ENCODE data around the gene AAK1. TPM values are rescaled to one million over a fixed set of nuclear protein-coding genes. Genes with fewer than 3 reads are reported as not detected.

Gene AAK1
- polyA plus RNA-seq, 1 donor (not counting 4 experiments of a cell fraction or from before 2014, with no cell fraction given) = 12.3 TPM

DNA sequence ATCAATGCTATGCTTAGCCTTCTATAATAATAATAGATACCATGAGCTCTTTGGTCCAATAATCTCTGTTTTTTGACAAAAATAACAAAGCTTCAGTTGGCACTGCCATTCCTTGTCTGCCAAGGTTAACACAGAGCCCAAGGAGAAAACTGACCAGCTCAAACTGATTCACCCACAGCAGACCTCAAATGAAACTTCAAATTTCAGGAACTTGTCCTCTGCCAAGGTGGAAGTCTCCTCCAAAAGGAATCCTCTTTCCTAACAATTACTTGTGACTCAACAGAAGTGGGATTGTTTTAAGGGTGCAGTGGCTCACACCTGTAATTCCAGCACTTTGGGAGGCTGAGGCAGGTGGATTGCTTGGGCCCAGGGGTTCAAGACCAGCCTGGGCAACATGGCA, 12.1 kb downstream of the AAK1 start:
- H3K9me1 ChIP-seq (ENCODE audit: control insufficient read depth, extremely low read depth, insufficient read depth, low read length) = no peaks in the 10 kb centered on the region
- no peaks in the 10 kb centered on the region for H3K4me1 ChIP-seq (ENCODE audit: control insufficient read depth, extremely low read depth, insufficient read depth, low read length)
- H3K27ac ChIP-seq (ENCODE audit: control insufficient read depth, insufficient read depth, low read length) = no peak overlapping the region
- no peak overlapping the region for H3K9ac ChIP-seq (ENCODE audit: control insufficient read depth, extremely low read depth, insufficient read depth, low read length)
- H3K79me2 ChIP-seq (ENCODE audit: control insufficient read depth, insufficient read depth, low read length) = peaks cover 68% of the 10 kb centered on the region
- H3K9me3 ChIP-seq (ENCODE audit: control insufficient read depth, low read depth, low read length) = no peaks in the 10 kb centered on the region
- peaks cover 3% of the 10 kb centered on the region for H4K20me1 ChIP-seq (ENCODE audit: control insufficient read depth, extremely low read depth, insufficient read depth, low read length)
- TF ChIP-seq, protein P1, sequence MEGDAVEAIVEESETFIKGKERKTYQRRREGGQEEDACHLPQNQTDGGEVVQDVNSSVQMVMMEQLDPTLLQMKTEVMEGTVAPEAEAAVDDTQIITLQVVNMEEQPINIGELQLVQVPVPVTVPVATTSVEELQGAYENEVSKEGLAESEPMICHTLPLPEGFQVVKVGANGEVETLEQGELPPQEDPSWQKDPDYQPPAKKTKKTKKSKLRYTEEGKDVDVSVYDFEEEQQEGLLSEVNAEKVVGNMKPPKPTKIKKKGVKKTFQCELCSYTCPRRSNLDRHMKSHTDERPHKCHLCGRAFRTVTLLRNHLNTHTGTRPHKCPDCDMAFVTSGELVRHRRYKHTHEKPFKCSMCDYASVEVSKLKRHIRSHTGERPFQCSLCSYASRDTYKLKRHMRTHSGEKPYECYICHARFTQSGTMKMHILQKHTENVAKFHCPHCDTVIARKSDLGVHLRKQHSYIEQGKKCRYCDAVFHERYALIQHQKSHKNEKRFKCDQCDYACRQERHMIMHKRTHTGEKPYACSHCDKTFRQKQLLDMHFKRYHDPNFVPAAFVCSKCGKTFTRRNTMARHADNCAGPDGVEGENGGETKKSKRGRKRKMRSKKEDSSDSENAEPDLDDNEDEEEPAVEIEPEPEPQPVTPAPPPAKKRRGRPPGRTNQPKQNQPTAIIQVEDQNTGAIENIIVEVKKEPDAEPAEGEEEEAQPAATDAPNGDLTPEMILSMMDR (optimal IDR thresholded peaks at IDR 0.05 in 1 of 3, IDR thresholded peaks at IDR 0.05 in 1 of 3, conservative IDR thresholded peaks at IDR 0.05 in 1 of 3; ENCODE audit: extremely low read depth in 1 of 3, insufficient read depth in 2 of 3, low read length in 3 of 3) = no peak
- TF ChIP-seq EZH2 (IDR thresholded peaks at IDR 0.05; ENCODE audit: low read length) = no peak
- H3K36me3 ChIP-seq (ENCODE audit: control insufficient read depth in 2 of 2, extremely low read depth in 1 of 2, insufficient read depth in 2 of 2, low read length in 2 of 2) = no peaks in the 10 kb centered on the region
- no peak overlapping the region for H3K4me2 ChIP-seq (ENCODE audit: control insufficient read depth, extremely low read depth, insufficient read depth, low read depth, low read length)
- dilution Hi-C loops (cut with MboI; ENCODE audit: extremely low pct_ligation_motif_present, low sequenced_read_pairs) = no loop called here
- DNase-seq (ENCODE audit: low read depth, low spot score) (no peak), FAIRE-seq (no peak)
- no peaks in the 10 kb centered on the region for H3K27me3 ChIP-seq (ENCODE audit: control insufficient read depth, extremely low read depth, insufficient read depth, low read length)
- no peak overlapping the region for H2AFZ ChIP-seq (ENCODE audit: control insufficient read depth, low read length)
- H3K4me3 ChIP-seq (ENCODE audit: control insufficient read depth in 2 of 3, extremely low read depth in 1 of 3, insufficient read depth in 2 of 3, low read depth in 1 of 3, low read length in 3 of 3) = no peak overlapping the region

DNA sequence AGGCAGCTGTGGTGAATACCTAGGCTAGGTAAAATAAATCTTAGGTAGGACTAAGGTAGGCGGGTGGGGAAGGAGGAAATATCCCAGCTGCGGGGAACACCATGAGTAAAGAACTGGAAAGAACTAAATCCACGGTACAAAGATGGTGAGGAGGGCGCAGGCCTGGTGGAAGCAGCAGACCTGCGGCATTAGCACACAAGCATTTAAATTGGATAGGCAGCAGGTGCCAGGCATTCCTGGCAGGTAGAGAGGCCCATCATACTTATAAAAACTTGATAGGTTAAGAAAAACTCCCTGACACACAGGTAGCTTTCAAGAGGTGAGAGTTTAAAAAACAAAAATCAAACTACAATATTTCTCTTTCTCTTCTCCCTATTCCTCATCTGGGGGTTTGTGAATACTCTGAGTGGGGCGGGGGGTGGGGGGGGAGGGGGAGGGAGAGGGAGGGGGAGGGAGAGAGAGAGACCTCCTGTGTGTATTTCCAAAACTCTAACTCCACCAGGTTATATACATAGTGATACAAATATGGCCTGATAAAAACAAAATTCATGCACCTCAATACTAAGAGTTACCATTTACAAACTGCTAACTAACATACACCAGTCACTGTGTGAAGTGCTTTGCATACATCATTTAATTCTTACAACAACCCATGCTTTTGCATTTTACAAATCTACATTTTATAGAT, 13.5 kb downstream of the AAK1 start:
- Histone ChIP-seq H3K9me1 (ENCODE audit: control insufficient read depth, extremely low read depth, insufficient read depth, low read length) (no peaks in the 10 kb centered on the region), H3K9me3 (ENCODE audit: control insufficient read depth, low read depth, low read length) (no peaks in the 10 kb centered on the region), H3K4me3 (ENCODE audit: control insufficient read depth in 2 of 3, extremely low read depth in 1 of 3, insufficient read depth in 2 of 3, low read depth in 1 of 3, low read length in 3 of 3) (no peak overlapping the region), H4K20me1 (ENCODE audit: control insufficient read depth, extremely low read depth, insufficient read depth, low read length) (peaks cover 7% of the 10 kb centered on the region), H3K4me1 (ENCODE audit: control insufficient read depth, extremely low read depth, insufficient read depth, low read length) (no peaks in the 10 kb centered on the region), H3K27ac (ENCODE audit: control insufficient read depth, insufficient read depth, low read length) (no peak overlapping the region), H3K4me2 (ENCODE audit: control insufficient read depth, extremely low read depth, insufficient read depth, low read depth, low read length) (no peak overlapping the region), H3K36me3 (ENCODE audit: control insufficient read depth in 2 of 2, extremely low read depth in 1 of 2, insufficient read depth in 2 of 2, low read length in 2 of 2) (no peaks in the 10 kb centered on the region), H2AFZ (ENCODE audit: control insufficient read depth, low read length) (no peak overlapping the region), H3K9ac (ENCODE audit: control insufficient read depth, extremely low read depth, insufficient read depth, low read length) (no peak overlapping the region), H3K79me2 (ENCODE audit: control insufficient read depth, insufficient read depth, low read length) (peaks cover 69% of the 10 kb centered on the region), H3K27me3 (ENCODE audit: control insufficient read depth, extremely low read depth, insufficient read depth, low read length) (no peaks in the 10 kb centered on the region)
- FAIRE-seq (no peak), DNase-seq (ENCODE audit: low read depth, low spot score) (no peak)
- TF ChIP-seq, protein P1 (optimal IDR thresholded peaks at IDR 0.05 in 1 of 3, IDR thresholded peaks at IDR 0.05 in 1 of 3, conservative IDR thresholded peaks at IDR 0.05 in 1 of 3; ENCODE audit: extremely low read depth in 1 of 3, insufficient read depth in 2 of 3, low read length in 3 of 3) = no peak
- TF ChIP-seq EZH2 (IDR thresholded peaks at IDR 0.05; ENCODE audit: low read length) = no peak
- dilution Hi-C loops (cut with MboI; ENCODE audit: extremely low pct_ligation_motif_present, low sequenced_read_pairs) = no loop called here

Measured in keratinocyte (primary cell).